ENCODE measurements around the gene PHGDH.
"Not testable (repeated sequence)": the region's sequence is repeated elsewhere in the genome, so short reads cannot be mapped to it uniquely, and the experiment has no call there.

PHGDH gene

GRCh38 chr1:119700326-119700725 lies 11.4 kb upstream of the PHGDH start:
- DNase-seq (ENCODE audit: low read depth): no peak

GRCh38 chr1:119701659-119702058 lies 10.1 kb upstream of the PHGDH start:
- no peak for DNase-seq (ENCODE audit: low read depth)

- peak; percentile 84 for DNase-seq (ENCODE audit: low read depth)
These were observed 9.3 kb upstream of the PHGDH start for GRCh38 chr1:119702384-119702783.

- DNase-seq (ENCODE audit: low read depth): no peak
These were observed 7.9 kb upstream of the PHGDH start for GRCh38 chr1:119703666-119704450.

- DNase-seq (ENCODE audit: low read depth): not testable (repeated sequence)
These were observed 5.1 kb upstream of the PHGDH start for GRCh38 chr1:119706599-119706998.

- not testable (repeated sequence) for DNase-seq (ENCODE audit: low read depth)
These were observed 354 bp upstream of the PHGDH start for GRCh38 chr1:119711356-119711803.

GRCh38 chr1:119712342-119713038 lies 756 bp downstream of the PHGDH start:
- DNase-seq (ENCODE audit: low read depth): peak; percentile 68

- no peak for DNase-seq (ENCODE audit: low read depth)
These were observed 1.5 kb downstream of the PHGDH start for GRCh38 chr1:119713039-119713748.

- DNase-seq (ENCODE audit: low read depth): no peak
These were observed 2.2 kb downstream of the PHGDH start for GRCh38 chr1:119713749-119714456.

GRCh38 chr1:119714583-119714982 lies 2.8 kb downstream of the PHGDH start:
- DNase-seq (ENCODE audit: low read depth): no peak

- DNase-seq (ENCODE audit: low read depth): no peak
These were observed 3.8 kb downstream of the PHGDH start for GRCh38 chr1:119715542-119715941.

- no peak for DNase-seq (ENCODE audit: low read depth)
These were observed 6.7 kb downstream of the PHGDH start for GRCh38 chr1:119718409-119718808.

GRCh38 chr1:119718972-119719371 lies 7.2 kb downstream of the PHGDH start:
- DNase-seq (ENCODE audit: low read depth): no peak

GRCh38 chr1:119720866-119721440 lies 9.2 kb downstream of the PHGDH start:
- DNase-seq (ENCODE audit: low read depth): no peak

GRCh38 chr1:119721896-119722295 lies 10.2 kb downstream of the PHGDH start:
- no peak for DNase-seq (ENCODE audit: low read depth)

GRCh38 chr1:119724611-119725218 lies 13.0 kb downstream of the PHGDH start:
- no peak for DNase-seq (ENCODE audit: low read depth)

- no peak for DNase-seq (ENCODE audit: low read depth)
These were observed 13.9 kb downstream of the PHGDH start for GRCh38 chr1:119725626-119726025.

- no peak for DNase-seq (ENCODE audit: low read depth)
These were observed 16.3 kb downstream of the PHGDH start for GRCh38 chr1:119727991-119728390.

- DNase-seq (ENCODE audit: low read depth): no peak
These were observed 17.3 kb downstream of the PHGDH start for GRCh38 chr1:119729044-119729443.

GRCh38 chr1:119731060-119731459 lies 19.3 kb downstream of the PHGDH start:
- no peak for DNase-seq (ENCODE audit: low read depth)

- DNase-seq (ENCODE audit: low read depth): no peak
These were observed 20.2 kb downstream of the PHGDH start for GRCh38 chr1:119731741-119732430.

Data from stromal cell of bone marrow (primary cell).